Stromal cell of bone marrow (primary cell): ENCODE data around the gene CHM.
"Not testable (repeated sequence)": the region's sequence is repeated elsewhere in the genome, so short reads cannot be mapped to it uniquely, and the experiment has no call there.

Experiments
- DNase-seq: peaks from one replicate; pipeline ENCODE4 v3.0.0-alpha.2; 2012; ENCODE audit warnings: low read depth

CHM gene, protein sequence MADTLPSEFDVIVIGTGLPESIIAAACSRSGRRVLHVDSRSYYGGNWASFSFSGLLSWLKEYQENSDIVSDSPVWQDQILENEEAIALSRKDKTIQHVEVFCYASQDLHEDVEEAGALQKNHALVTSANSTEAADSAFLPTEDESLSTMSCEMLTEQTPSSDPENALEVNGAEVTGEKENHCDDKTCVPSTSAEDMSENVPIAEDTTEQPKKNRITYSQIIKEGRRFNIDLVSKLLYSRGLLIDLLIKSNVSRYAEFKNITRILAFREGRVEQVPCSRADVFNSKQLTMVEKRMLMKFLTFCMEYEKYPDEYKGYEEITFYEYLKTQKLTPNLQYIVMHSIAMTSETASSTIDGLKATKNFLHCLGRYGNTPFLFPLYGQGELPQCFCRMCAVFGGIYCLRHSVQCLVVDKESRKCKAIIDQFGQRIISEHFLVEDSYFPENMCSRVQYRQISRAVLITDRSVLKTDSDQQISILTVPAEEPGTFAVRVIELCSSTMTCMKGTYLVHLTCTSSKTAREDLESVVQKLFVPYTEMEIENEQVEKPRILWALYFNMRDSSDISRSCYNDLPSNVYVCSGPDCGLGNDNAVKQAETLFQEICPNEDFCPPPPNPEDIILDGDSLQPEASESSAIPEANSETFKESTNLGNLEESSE

DNA sequence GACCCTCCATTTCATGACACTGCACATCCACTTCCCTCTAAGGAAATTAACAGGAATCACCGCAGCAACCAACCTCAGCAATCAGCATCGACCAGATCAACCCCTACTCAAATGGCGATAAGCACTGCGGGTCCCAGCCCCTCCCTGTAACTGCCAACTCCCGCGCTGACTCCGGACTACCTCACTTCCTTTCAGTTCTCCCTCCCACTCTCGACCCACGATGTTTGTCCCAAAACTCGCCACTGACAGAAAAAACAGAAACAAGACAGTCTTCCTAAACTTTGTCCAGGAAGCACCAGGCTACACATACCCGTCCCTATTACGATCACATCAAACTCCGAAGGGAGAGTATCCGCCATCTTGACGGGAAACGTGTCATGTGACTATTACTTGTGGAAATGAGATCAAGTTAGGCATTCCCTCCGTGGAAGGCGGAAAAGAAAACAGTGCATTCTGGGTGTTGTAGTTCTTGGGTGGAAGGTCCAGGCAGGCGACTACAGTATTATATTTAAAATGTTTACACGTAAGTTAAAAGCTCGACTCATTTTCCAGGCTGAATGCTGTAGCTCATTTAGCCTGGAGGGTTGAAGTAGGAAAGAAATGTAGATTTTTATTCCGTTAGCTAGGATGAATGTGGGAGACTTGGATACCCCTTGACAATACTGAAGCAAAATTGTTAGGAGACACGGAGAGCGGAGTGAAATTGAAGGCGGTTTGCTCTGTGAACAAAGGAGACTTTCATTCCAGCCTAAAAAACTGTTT is at the start of gene CHM:
Gene CHM (minus strand): TSS at position 385 of the 762 bp plus-strand sequence. CDS start 26 bp downstream, at position 359.
- DNase-seq: peak; percentile 78

DNA sequence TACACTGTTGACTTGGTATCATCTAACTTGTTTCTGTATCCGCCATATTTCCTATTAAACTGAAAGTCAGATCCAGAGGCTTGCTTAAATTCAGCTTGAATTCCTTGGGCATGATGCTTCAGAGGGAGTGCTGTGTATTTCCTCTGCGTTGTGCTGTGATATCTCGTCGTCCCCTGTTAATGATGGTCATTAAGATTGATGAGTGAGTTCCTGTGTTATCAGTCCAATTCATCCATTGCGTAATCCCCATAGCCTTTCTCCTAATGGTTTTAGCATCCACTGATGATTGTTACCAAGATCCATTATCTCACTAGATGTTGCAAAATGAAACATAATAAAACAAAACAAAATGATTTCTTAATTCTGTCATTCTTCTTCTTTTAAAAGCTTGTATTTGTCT is 31.3 kb upstream of the CHM start:
- no peak for DNase-seq

DNA sequence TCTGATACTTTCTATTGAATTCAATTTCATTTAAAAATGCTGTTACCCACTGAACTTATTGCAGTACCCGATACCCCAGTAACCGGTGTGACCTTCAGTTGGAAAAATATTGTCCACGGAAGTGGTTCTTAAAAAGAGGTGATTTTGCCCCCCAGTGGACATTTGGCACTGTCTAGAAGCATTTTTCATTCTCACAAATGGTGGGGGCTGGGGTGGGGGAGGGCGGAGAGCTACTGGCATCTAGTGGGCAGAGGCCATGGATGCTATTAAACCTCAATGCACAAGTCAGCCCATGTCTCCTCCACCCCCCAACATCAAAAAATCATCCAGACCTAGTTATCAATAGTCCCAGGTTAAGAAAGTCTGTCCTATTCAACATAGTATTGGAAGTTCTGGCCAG is 19.6 kb upstream of the CHM start:
- no peak for DNase-seq

DNA sequence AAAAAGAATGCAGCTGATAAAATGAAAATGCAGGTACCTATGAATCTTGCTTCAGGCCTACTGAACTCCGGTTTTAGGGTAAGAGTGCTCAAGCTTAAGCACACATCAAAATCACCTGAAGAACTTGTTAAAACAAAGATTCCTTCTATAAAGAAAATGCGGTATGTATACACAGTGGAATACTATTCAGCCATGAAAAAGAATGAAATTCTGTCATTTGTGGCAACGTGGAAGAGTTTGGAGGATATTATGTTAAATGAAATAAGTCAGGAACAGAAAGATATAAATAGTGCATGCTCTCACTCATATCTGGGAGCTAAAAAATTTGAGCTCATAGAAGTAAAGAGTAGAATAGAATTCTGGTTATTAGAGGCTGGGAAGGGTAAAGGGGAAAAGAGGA is 14.0 kb upstream of the CHM start:
- DNase-seq: no peak

DNA sequence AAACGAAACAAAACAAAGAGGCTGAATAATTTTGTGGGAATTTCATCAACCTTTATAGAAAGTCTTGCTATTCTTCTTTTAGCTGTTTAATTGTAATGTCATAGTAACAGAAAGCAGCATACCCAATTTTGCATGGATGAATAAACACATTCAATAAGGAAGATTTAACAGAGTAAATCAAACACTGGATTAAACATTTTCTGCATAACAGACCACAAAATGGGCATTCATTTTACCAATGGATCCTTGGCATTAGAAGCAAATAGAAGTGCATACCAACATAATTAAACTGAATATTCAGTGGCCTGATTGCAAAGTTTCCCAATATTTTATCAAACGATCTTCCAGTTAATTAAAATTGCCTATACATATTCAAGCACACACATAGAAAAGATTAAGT is 4.4 kb upstream of the CHM start:
- DNase-seq: no peak

DNA sequence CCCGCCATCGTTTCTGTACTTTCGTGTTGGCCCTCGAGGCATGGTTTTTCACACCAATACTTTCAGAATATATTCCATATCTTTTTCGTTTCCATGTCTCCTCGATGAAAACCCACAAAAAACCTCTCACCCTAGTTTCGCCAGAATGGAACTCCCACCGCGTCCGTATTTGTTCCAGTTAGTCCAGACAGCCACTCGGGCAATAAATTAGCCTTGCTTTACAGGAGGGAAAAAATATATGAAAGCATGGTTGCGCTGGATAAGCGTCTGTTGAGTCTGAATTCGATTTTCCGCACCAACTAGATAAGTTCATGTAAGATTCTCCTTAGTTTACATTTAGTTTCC is 550 bp upstream of the CHM start:
- DNase-seq: no peak

DNA sequence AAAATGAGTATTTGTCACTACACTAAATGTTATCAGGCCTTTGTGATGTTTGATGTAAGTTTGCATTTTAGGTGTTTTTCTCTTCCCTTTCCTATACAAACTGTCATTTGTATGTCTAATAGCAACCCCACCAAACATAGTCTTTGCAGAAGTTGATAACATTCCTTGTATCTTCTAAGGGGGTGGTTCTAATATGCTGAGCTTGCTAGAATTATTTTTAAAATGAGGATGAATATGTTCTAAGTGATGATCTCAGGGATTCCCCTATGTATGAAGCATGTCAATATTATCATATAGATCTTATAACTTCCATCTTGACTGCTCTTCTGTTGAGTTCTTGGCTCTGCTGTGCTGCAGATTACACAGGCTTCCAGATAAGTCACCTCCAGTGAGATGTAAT is 3.1 kb downstream of the CHM start:
- no peak for DNase-seq

DNA sequence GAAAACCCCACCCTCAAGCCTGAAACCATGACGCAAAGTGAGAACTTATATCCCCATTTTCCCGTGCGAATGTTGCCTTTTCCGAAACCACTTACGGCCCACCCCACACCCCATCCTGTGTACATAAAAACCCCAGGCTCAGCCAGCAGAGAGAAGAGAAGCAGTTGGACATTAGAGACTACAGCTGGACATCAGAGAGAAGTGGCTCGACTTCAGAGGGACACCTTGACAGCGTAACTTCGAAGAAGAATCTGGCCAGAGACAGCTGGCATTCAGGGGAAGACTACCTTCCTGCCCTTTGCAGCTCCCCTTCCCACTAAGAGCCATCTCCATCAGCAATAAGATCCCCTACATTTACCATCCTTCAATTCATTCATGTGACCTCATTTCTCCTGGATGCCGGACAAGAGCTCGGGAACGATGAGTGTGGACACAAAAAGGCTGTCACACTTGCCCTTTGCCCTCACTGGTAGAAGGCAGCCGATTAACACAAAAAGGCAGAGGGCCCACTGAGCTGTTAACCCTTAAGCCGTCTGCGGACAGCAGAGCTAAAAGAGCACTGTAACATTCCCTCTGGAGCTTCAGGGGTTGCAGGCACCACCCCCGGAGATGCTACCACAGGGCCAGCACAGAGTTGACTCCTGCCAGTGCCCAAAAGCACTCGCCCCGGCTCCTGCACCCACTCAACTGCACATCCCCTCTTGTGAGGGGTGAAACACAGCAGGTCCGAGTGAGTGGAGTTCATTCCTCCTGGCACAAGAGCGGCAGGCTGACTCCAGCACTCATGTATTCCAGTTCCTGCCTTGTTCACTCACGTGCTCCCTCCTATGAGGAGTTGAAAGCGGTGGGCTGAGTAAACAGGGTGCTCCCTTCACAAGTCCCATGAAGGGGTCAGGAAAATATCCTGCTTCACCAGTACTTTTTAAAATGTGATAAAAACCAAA is 7.5 kb downstream of the CHM start:
- DNase-seq: no peak

DNA sequence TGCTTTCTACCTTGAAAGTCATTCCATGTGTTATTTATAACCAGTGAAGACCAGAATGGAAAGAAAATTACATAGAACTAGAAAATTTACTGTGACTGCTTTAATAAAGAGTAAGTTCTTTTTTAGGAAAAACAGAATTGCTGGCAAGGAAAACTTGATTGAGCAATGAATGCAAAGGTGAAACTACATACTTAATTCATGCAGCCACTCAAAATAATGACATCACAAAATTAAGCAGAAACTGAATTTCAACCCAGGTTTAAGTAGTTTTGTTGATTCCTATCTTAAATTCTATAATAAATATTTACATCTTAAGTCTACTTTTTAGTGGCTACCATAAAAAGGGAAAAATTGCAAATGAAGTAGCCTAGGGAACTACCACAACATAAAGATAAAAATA is 14.0 kb downstream of the CHM start:
- no peak for DNase-seq

DNA sequence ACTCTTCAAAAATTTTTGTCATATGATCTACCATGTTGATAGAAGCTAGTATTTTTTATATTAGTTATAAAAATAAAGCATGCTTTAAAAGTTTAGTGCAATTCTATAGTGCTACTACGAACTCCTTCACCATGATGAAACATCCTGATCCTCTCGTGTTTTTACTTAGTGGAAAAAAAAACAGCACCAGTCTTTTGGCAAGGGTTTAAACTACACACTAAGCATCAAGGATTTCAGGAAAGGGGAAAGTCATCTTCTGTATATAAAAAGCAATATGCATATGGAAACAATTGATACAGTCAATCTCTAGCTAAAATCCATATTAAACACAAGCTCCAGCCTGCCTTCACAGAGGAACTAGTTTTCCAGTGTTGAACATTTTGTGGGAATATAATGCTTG is 18.7 kb downstream of the CHM start:
- DNase-seq: no peak

DNA sequence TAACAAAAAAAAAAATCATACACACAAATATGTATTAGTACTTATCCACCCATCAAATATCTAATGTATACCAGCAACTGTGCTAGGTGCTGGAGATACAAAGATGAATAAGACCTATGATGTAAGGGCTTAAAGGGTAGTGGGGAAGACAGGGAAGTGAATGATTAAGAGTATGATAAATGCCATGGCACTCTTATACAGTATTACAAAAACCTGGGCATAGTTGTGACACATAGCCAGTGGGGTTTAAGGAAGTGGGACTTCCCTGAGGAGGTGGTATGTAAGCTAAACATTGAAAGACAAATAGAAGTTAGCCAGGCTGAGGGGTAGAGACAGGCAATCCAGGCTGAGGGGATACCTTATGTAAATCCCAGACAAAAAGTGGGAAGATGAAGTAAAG is 23.5 kb downstream of the CHM start:
- no peak for DNase-seq

DNA sequence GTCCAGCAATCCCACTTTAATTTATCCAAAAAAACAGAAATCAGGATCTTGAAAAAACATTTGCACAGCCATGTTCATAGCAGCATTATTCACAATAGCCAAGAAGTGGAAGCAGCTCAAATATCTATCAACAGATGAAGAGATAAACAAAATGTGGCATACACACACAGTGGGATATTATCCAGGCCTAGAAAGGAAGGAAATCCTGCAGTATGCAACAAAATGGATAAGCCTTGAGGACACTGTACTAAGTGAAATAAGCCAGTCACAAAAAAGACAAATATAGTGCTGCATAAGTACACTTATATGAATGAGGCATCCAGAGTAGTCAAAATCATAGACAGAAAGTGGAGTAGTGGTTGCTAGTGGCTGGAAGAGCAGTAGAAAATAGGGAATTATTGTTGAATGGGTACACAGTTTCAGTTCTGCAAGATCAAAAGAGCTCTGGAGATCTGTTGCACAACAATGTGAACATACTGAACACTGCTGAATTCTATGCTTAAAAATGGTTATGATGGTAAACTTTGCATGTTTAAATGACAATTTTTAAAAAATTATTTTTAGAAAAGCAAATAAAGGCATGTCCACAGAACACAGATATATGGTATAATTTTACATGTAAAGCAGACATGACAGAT is 25.6 kb downstream of the CHM start:
- DNase-seq: no peak

DNA sequence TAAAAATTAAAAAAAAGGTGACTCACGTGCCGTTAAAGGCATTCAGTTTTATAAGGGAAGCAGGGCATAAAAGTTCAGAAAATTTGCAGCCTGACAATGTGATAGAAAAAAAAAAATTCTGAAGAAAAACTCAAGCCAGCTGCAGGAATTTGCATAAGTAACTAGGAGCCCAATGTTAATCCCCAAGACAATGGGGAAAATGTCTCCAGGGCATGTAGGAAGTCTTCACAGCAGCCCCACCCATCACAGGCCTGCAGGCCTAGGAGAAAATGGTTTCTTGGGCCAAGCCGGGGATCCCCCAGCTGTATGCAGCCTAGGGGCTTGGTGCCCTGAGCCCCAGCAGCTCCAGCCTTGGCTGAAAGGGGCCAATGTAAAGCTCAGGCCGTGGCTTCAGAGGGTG is 31.2 kb downstream of the CHM start:
- no peak for DNase-seq

DNA sequence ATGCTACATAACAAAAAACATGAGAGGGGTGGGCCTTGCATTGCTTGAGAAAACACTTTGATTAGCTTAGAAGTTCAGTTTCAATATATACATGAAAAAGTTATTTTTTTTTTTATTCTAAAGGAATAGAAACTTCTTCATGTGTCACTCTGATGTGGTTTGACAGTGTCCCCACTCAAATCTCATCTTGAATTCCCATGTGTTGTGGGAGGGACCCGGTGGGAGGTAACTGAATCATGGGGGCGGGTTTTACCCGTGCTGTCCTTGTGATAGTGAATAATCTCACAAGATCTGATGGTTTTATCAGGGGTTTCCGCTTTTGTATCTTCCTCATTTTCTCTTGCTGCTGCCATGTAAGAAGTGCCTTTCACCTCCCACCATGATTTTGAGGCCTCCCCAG is 32.4 kb downstream of the CHM start:
- not testable (repeated sequence) for DNase-seq

DNA sequence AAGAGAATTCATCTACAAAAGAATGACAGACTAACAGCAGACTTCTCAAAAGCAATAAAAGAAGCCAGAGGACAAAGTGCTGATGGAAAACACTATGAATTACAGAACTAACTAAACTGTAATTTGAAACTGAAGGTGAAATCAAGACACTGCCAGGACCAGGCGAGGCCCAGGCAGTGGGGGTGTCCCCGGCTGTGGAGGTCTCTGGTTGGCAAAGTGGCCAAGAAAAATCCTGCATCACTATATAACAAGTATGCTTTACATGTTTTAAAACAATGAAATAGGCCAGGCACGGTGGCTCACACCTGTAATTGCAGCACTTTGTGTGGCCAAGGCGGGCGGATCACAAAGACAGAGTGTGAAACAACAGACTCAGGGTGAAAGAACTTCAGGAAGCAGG is 32.9 kb downstream of the CHM start:
- no peak for DNase-seq

DNA sequence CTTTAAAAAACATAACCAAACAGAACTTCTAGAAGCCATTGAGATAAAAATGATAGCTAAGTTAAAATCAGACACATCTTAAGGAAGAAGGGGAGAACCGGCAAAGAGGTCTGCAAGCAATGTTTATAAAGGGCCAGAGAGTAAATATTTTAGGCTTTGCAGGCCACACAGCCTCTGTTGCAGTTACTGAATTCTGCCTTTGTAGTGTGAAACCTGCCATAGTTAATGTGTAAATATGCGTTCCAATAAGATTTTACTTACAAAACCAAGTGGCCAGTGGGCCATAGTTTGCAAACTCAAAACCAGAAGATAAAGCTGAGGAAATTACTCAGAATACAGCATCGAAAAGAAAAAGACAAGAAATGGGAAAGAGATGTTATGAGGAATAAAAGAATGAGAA is 33.6 kb downstream of the CHM start:
- DNase-seq: no peak

DNA sequence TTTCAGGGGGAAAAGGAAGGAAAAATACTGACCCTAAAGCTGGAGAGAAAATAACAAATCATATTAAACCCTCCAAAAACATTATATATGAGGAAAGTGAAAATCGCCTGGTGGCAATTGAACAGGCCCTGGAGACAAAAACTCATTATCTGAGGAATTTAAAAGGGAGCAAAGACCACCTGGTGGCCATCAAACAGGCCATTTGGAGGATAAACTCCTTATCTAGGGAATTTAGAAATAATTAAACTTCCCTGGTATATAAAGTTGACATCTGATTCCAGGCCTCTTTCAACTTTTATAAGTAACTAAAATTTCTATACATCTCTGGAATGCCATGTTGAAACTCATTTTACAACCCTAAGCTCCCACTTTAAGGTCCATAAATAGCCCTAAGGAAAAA is 35.2 kb downstream of the CHM start:
- no peak for DNase-seq

DNA sequence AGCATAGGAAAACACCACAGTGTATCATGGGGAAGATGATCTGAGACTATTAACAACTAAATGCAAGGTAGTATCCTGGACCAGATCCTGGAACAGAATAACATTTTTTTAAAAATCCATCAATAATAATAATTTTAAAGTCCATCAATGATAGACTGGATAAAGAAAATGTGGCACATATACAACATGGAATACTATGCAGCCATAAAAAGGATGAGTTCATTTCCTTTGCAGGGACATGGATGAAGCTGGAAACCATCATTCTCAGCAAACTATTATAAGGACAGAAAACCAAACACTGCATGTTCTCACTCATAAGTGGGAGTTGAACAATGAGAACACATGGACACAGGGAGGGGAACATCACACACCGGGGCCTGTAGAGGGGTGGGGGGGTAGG is 37.6 kb downstream of the CHM start:
- DNase-seq: not testable (repeated sequence)

DNA sequence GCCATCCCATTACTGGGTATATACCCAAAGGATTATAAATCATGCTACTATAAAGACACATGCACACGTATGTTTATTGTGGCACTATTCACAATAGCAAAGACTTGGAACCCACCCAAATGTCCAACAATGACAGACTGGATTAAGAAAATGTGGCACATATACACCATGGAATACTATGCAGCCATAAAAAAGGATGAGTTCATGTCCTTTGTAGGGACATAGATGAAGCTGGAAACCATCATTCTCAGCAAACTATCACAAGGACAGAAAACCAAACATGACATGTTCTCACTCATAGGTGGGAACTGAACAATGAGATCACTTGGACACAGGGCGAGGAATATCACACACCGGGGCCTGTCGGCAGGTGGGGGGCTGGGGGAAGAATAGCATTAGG is 39.5 kb downstream of the CHM start:
- DNase-seq: not testable (repeated sequence)

DNA sequence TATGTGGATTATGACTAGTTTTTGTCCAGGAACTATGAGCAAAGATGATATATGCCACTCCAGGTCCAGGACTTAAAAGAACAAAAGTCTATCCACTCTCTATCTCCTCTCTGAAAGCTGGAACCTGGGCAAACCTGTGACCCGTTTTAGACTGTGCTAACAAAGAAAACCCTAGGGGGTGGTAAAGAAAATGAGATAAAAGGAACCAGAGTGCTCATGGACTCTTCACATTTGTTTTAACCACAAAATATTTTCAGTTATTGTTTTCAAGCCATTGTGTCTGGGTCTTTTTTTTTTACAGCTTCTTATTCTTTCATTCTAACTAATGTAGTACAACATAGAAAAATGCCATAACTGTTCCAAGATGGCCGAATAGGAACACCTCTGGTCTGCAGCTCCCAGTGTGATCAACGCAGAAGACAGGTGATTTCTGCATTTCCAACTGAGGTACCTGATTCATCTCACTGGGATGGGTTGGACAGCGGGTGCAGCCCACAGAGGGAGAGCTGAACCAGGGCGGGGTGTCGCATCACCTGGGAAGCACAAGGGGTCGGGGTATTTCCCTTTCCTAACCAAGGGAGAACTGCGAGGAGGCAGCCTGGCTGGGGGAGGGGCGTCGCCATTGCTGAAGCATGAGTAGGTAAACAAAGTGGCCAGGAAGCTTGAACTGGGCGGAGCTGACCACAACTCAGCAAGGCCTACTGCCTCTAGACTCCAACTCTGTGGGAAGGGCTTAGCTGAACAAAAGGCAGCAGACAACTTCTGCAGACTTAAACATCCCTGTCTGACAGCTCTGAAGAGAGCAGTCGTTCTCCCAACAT is 45.1 kb downstream of the CHM start:
- no peak for DNase-seq

DNA sequence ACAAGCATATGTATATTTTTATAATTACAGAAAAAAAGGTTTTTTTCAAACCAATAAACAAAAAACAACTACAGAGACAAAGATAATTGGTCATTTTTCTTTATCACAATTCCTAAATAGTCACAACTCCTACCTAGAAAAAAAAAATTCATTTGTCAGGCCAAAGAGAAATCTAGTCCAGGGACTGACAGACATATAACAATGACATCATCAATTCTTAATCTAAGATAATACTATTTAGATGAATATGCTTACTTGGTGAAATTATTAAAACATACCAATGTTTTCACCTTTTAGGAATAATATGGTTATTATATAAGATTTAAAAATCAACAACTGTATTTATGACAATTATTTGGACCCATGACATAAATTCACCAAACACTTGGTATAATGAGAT is 48.4 kb downstream of the CHM start:
- DNase-seq: no peak
